Astrocyte (in vitro differentiated cells and primary cell): ENCODE results near the gene C17orf100. TPM values are rescaled to one million over a fixed set of nuclear protein-coding genes. Genes with fewer than 3 reads are reported as not detected.
A peak's percentile ranks its signal among the peaks of the same experiment; 100 is the strongest.

Experiments used
- DNase-seq: peaks from one replicate; pipeline ENCODE4 v3.0.0-alpha.2; 2010; ENCODE audit warnings: low read depth
- FAIRE-seq: peaks from 2 replicates; lab custom pipeline; 2011; peaks lifted over from hg19 to GRCh38; lab: Jason Lieb, UNC
- H2AFZ ChIP-seq: 2 replicates; pipeline ENCODE4 v1.6.0; 2012; ENCODE audit warnings: low read depth, low read length, inconsistent platforms
- H3K27ac ChIP-seq: 2 replicates; pipeline ENCODE4 v1.5.1; 2011; ENCODE audit warnings: low read depth, low read length, inconsistent platforms
- H3K27me3 ChIP-seq: 2 replicates; pipeline ENCODE4 v1.6.0; 2011; ENCODE audit warnings: low read length, inconsistent platforms; ENCODE audit not compliant: insufficient read depth
- H3K36me3 ChIP-seq: 2 replicates; pipeline ENCODE4 v1.5.1; 2011; ENCODE audit warnings: low read length, inconsistent platforms; ENCODE audit not compliant: insufficient read depth
- H3K4me1 ChIP-seq: 2 replicates; pipeline ENCODE4 v1.5.1; 2011; ENCODE audit warnings: low read length, inconsistent platforms; ENCODE audit not compliant: insufficient read depth
- H3K4me2 ChIP-seq: 2 replicates; pipeline ENCODE4 v1.6.0; 2012; ENCODE audit warnings: low read length, inconsistent platforms
- H3K4me3 ChIP-seq: 2 replicates; pipeline ENCODE4 v1.5.1; 2011; ENCODE audit warnings: low read depth, mild to moderate bottlenecking, low read length, inconsistent platforms; ENCODE audit not compliant: insufficient read depth
- H3K79me2 ChIP-seq: 2 replicates; pipeline ENCODE4 v1.6.0; 2012; ENCODE audit warnings: mild to moderate bottlenecking, low read length, inconsistent platforms; ENCODE audit not compliant: insufficient read depth
- H3K9ac ChIP-seq: 2 replicates; pipeline ENCODE4 v1.6.0; 2012; ENCODE audit warnings: mild to moderate bottlenecking, low read length, inconsistent platforms
- H3K9me3 ChIP-seq: 2 replicates; pipeline ENCODE4 v1.5.1; 2012; ENCODE audit warnings: low read depth, mild to moderate bottlenecking, low read length, inconsistent platforms; ENCODE audit not compliant: insufficient read depth
- H4K20me1 ChIP-seq: 2 replicates; pipeline ENCODE4 v1.6.0; 2012; ENCODE audit warnings: low read length, inconsistent platforms; ENCODE audit not compliant: insufficient read depth
- H3K27ac Mint-ChIP-seq: one replicate; pipeline ENCODE4 v1.8.0; 2021; ENCODE audit warnings: mild to moderate bottlenecking, mixed read lengths; ENCODE audit not compliant: unreplicated experiment
- H3K27me3 Mint-ChIP-seq: one replicate; pipeline ENCODE4 v1.8.0; 2021; ENCODE audit warnings: low read depth, mixed read lengths; ENCODE audit not compliant: unreplicated experiment
- H3K36me3 Mint-ChIP-seq: one replicate; pipeline ENCODE4 v1.8.0; 2021; ENCODE audit warnings: low read depth, mixed read lengths; ENCODE audit not compliant: unreplicated experiment
- H3K4me1 Mint-ChIP-seq: one replicate; pipeline ENCODE4 v1.8.0; 2021; ENCODE audit warnings: low read depth, mixed read lengths; ENCODE audit not compliant: unreplicated experiment
- H3K4me3 Mint-ChIP-seq: one replicate; pipeline ENCODE4 v1.8.0; 2021; ENCODE audit warnings: mild to moderate bottlenecking, moderate library complexity, mixed read lengths; ENCODE audit not compliant: unreplicated experiment
- H3K9me3 Mint-ChIP-seq: one replicate; pipeline ENCODE4 v1.8.0; 2021; ENCODE audit warnings: mild to moderate bottlenecking, mixed read lengths; ENCODE audit not compliant: unreplicated experiment
- EZH2 ChIP-seq: IDR thresholded peaks from 2 replicates; pipeline ENCODE4 v1.6.1; 2012; ENCODE audit warnings: mild to moderate bottlenecking, low read length, inconsistent platforms; ENCODE audit not compliant: insufficient read depth
- total RNA-seq: library from RNA; stranded (reverse); gene quantifications from 2 replicates; pipeline ENCODE4 v1.2.1, GENCODE V29; 2021
- TF ChIP-seq, protein P1 (sequence below): IDR thresholded peaks from 2 replicates; pipeline ENCODE4 v1.5.1; 2011; ENCODE audit warnings: low read depth, mild to moderate bottlenecking, inconsistent platforms, low read length, moderate library complexity; ENCODE audit not compliant: insufficient read depth

Gene C17orf100
- total RNA-seq, 1 donor from 2014 or later = 3.1 TPM

DNA sequence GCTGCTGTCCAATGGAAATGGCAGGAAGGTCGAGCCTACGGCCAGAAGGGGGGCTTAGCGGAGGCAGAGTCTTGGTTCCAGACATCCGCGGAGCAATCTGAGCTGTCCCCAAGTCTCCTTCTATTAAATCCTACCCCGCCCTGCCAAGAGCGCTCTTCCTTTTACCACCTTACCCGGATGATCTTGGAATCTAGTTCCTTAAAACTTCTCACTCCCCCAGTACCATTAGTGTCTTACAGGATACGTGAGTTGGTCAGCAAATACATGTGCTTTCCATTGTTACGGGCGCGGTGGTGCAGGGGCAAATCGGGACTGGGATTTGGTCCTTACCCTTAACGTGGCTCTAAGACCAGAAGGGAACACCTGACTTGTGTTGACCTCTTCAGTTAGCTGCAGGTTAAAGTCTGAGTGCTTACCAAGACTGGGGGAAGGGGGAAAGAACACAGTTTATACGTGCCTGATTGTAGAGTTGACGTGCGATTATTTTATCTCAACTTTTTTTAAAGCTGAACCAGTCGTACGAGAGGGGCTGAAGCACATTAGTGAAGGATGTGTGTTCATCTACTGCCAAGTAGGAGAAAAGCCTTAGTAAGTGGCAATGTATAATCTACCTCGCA, 10.2 kb upstream of the C17orf100 start:
- Histone ChIP-seq H4K20me1 (peaks cover 71% of the 10 kb centered on the region), H3K9ac (peak overlapping the region; percentile 81), H3K4me2 (peak overlapping the region; percentile 96), H3K27me3 (no peaks in the 10 kb centered on the region), H2AFZ (peak overlapping the region; percentile 74), H3K4me3 (peak overlapping the region; percentile 78), H3K4me1 (peaks cover 28% of the 10 kb centered on the region), H3K9me3 (no peaks in the 10 kb centered on the region), H3K27ac (peak overlapping the region; percentile 76), H3K36me3 (peaks cover 12% of the 10 kb centered on the region), H3K79me2 (peaks cover 59% of the 10 kb centered on the region)
- DNase-seq = no peak
- peak overlapping the region; percentile 97 for H3K4me3 Mint-ChIP-seq
- H3K36me3 Mint-ChIP-seq = peaks cover 9% of the 10 kb centered on the region
- peak; percentile 54 for FAIRE-seq
- H3K27me3 Mint-ChIP-seq = no peaks in the 10 kb centered on the region
- TF ChIP-seq, protein P1, sequence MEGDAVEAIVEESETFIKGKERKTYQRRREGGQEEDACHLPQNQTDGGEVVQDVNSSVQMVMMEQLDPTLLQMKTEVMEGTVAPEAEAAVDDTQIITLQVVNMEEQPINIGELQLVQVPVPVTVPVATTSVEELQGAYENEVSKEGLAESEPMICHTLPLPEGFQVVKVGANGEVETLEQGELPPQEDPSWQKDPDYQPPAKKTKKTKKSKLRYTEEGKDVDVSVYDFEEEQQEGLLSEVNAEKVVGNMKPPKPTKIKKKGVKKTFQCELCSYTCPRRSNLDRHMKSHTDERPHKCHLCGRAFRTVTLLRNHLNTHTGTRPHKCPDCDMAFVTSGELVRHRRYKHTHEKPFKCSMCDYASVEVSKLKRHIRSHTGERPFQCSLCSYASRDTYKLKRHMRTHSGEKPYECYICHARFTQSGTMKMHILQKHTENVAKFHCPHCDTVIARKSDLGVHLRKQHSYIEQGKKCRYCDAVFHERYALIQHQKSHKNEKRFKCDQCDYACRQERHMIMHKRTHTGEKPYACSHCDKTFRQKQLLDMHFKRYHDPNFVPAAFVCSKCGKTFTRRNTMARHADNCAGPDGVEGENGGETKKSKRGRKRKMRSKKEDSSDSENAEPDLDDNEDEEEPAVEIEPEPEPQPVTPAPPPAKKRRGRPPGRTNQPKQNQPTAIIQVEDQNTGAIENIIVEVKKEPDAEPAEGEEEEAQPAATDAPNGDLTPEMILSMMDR = no peak
- TF ChIP-seq EZH2 = no peak
- H3K4me1 Mint-ChIP-seq = peaks cover 26% of the 10 kb centered on the region
- peak overlapping the region; percentile 99 for H3K27ac Mint-ChIP-seq
- H3K9me3 Mint-ChIP-seq = no peaks in the 10 kb centered on the region

DNA sequence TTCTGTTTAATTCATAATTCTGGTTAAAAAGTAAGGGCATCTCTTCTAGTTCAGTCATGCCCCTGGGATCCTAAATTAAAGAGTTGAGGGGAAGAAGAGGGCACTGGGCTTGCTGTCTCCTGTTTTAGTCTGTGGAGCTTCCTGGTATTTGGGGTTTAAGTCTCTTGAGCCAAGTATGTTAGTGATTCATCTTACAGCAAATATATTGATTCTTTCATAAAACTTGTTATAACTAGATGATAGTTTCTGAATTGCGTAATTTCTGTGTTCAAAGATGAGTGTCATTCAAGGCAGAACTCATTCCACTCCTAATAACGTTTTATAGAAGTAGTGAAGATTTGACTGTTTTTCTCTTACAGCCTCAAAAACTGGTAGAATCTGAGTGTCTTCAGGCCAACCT, 9.0 kb upstream of the C17orf100 start:
- Histone ChIP-seq H3K27me3 (no peaks in the 10 kb centered on the region), H3K9ac (no peak overlapping the region), H3K27ac (no peak overlapping the region), H3K4me2 (peak overlapping the region; percentile 96), H3K4me3 (no peak overlapping the region), H4K20me1 (peaks cover 62% of the 10 kb centered on the region), H3K9me3 (no peaks in the 10 kb centered on the region), H3K36me3 (peaks cover 12% of the 10 kb centered on the region), H3K79me2 (peaks cover 58% of the 10 kb centered on the region), H3K4me1 (peaks cover 28% of the 10 kb centered on the region), H2AFZ (no peak overlapping the region)
- Mint-ChIP-seq H3K4me3 (peak overlapping the region; percentile 97), H3K4me1 (peaks cover 25% of the 10 kb centered on the region), H3K27ac (no peak overlapping the region), H3K9me3 (no peaks in the 10 kb centered on the region), H3K36me3 (peaks cover 9% of the 10 kb centered on the region), H3K27me3 (no peaks in the 10 kb centered on the region)
- TF ChIP-seq EZH2 = no peak
- TF ChIP-seq, protein P1 = no peak
- FAIRE-seq (no peak), DNase-seq (no peak)

DNA sequence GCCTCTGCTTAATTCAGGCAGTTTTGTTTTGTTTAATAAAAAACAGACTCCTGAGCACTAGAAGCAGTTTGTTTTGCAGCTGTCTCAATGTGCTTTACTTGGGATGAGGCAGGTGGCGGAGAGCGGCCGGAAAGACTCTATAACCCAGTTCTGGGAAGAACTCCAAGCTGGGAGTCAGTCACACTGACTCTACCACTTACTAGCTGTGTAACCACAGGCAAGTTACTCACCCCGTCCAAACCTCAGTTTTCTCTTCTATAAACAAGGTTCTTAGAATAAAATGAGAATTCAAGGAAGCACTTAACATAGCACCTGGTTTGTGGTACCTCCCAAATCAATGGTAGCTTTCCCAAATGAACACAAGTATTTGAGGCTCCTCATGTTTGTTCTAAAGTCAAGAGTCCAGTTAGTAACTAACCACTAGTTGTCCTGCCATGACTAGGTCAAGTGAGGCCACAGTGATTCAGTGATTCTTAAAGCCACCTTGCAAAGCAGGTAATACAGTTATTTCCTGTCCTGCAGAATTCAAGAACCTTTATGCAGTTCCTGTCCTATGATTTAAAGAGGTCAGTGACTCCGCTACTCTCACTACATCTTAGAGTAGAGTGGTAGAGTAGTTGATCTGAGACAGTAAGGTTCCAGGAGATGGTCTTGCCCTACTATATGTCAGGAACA, 8.0 kb upstream of the C17orf100 start:
- peaks cover 58% of the 10 kb centered on the region for H3K79me2 ChIP-seq
- TF ChIP-seq, protein P1 = no peak
- no peak for TF ChIP-seq EZH2
- H3K4me1 ChIP-seq = peaks cover 28% of the 10 kb centered on the region
- no peak overlapping the region for H3K27ac ChIP-seq
- Mint-ChIP-seq H3K9me3 (no peaks in the 10 kb centered on the region), H3K4me3 (peak overlapping the region; percentile 34), H3K27me3 (no peaks in the 10 kb centered on the region), H3K27ac (peak overlapping the region; percentile 69), H3K4me1 (peaks cover 23% of the 10 kb centered on the region), H3K36me3 (peaks cover 5% of the 10 kb centered on the region)
- no peak overlapping the region for H3K9ac ChIP-seq
- peaks cover 62% of the 10 kb centered on the region for H4K20me1 ChIP-seq
- H3K27me3 ChIP-seq = no peaks in the 10 kb centered on the region
- no peaks in the 10 kb centered on the region for H3K9me3 ChIP-seq
- peaks cover 17% of the 10 kb centered on the region for H3K36me3 ChIP-seq
- DNase-seq = peak; percentile 61
- H2AFZ ChIP-seq = no peak overlapping the region
- no peak for FAIRE-seq
- H3K4me2 ChIP-seq = peak overlapping the region; percentile 96
- H3K4me3 ChIP-seq = no peak overlapping the region
